Occipital lobe (tissue), 2 donors: ENCODE results near the gene LIN37. TPM values are rescaled to one million over a fixed set of nuclear protein-coding genes. Genes with fewer than 3 reads are reported as not detected.
"Not testable (repeated sequence)": the region's sequence is repeated elsewhere in the genome, so short reads cannot be mapped to it uniquely, and the experiment has no call there.

Source experiments
- DNase-seq: peaks from one replicate; lab custom pipeline; 2025; lab: John Stamatoyannopoulos, UW
- total RNA-seq: library from RNA; depleted of rRNA; stranded (reverse); fragments of >200 nt; gene quantifications from one replicate; pipeline ENCODE4 v1.2.3, GENCODE V29; 2014

LIN37 gene
- total RNA-seq, 1 donor from 2014 or later, result 8.3 TPM

DNA sequence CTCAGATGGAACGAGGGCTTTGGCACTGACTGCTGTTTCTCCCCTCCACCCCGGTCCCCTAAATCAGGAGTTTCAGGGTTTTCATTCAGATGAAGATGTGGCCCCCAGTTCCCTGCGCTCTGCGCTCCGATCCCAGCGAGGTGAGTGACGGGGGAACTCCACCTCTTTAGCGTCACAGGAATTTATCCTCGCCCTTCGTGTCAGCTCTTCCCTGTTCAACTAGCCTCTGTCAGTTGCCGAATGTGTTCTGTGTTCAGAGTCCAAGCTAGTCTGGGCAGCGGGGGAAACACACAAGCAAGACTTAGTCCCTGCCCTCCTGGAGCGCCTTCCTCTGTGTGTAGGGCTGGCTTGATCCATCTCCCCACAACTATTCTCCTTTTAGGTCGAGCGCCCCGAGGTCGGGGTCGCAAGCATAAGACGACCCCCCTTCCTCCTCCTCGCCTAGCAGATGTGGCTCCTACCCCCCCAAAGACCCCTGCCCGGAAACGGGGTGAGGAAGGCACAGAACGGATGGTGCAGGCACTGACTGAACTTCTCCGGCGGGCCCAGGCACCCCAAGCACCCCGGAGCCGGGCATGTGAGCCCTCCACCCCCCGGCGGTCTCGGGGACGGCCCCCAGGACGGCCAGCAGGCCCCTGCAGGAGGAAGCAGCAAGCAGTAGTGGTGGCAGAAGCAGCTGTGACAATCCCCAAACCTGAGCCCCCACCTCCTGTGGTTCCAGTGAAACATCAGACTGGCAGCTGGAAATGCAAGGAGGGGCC, 28.8 kb upstream of the LIN37 start:
- no peak for DNase-seq

- DNase-seq, result no peak
These were observed 28.2 kb upstream of the LIN37 start for GRCh38 chr19:35720163-35720524.

GRCh38 chr19:35720648-35721047, 27.7 kb upstream of the LIN37 start:
- DNase-seq, result no peak

GRCh38 chr19:35721374-35721773, 27.0 kb upstream of the LIN37 start:
- DNase-seq, result no peak

DNA sequence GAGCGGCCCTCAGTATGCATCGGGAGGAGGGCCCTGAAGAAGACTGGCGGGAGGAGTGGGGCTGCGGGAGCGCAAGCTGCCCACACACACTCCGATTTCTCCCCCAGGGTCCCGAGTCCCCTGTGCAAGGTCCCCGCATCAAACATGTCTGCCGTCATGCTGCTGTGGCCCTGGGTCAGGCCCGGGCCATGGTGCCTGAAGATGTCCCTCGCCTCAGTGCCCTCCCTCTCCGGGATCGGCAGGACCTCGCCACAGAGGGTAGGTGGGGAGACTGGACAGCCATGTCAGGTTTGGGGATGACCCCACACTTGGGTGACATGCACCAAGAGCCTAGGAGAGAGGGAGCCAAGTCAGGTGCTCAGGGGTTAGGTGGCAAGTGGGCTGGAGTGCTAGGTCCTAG, 25.9 kb upstream of the LIN37 start:
- no peak for DNase-seq

GRCh38 chr19:35722897-35723296, 25.5 kb upstream of the LIN37 start:
- no peak for DNase-seq

DNA sequence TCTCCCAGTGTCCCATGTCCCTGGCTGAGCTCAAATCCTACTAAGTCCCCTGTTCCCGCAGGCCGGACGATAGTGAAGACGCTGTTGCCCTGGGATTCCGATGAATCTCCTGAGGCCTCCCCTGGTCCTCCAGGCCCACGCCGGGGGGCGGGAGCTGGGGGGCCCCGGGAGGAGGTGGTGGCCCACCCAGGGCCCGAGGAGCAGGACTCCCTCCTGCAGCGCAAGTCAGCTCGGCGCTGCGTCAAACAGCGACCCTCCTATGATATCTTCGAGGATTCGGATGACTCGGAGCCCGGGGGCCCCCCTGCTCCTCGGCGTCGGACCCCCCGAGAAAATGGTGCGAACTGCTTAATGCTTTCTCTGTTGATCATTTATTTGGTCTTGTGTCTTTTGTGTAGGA, 24.7 kb upstream of the LIN37 start:
- DNase-seq, result no peak

DNA sequence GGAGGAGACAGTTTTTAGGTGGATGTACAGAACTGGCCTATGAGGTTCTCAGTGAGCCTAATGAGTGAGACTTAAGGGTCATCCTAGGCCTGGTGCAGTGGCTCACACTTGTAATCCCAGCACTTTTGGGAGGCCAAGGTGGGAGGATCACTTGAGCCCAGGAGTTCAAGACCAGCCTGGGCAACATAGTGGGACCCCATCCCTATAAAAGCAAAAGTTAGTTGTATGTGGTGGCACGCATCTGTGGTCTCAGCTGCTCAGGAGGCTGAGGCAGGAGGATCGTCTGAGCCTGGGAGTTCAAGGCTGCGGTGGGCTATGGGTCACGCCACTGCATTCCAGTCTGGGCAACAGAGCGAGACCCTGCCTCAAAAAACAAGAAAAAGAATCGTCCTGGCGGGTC, 24.2 kb upstream of the LIN37 start:
- not testable (repeated sequence) for DNase-seq

DNA sequence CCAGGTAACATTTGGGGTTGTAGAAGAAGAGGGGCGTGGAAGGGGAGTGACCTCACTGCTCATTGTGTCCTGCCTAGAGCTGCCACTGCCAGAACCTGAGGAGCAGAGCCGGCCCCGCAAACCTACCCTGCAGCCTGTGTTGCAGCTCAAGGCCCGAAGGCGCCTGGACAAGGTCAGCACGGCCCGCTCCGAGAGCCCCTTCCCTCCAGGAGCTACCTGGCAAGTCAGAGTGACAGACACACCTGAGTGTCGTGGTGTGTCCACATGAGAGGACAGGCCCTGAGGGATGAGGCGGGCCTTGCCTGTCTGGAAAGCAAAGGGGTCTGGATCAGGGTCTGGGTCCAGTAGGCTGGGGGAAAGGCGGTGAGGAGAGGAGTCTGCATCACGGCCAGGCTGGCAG, 23.8 kb upstream of the LIN37 start:
- no peak for DNase-seq

DNA sequence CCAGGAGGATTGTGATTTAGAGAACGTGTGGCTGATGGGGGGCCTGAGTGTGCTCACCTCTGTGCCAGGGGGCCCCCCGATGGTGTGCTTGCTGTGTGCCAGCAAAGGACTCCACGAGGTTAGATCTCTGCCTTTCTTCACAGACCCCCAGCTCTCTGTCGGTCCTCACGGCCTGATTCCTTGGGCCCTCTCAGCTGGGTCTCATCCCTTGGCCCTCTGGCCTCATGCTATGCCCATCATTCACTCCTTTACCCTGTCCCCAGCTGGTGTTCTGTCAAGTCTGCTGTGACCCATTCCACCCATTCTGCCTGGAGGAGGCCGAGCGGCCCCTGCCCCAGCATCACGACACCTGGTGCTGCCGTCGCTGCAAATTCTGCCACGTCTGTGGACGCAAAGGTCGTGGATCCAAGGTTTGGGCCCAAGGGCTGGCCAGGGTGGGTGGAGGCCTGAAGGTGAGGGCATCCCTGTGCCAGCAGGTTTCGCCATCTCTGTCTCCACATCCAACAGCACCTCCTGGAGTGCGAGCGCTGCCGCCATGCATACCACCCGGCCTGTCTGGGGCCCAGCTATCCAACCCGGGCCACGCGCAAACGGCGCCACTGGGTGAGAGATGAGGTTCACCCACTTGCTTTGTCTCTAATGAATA, 23.0 kb upstream of the LIN37 start:
- no peak for DNase-seq

DNA sequence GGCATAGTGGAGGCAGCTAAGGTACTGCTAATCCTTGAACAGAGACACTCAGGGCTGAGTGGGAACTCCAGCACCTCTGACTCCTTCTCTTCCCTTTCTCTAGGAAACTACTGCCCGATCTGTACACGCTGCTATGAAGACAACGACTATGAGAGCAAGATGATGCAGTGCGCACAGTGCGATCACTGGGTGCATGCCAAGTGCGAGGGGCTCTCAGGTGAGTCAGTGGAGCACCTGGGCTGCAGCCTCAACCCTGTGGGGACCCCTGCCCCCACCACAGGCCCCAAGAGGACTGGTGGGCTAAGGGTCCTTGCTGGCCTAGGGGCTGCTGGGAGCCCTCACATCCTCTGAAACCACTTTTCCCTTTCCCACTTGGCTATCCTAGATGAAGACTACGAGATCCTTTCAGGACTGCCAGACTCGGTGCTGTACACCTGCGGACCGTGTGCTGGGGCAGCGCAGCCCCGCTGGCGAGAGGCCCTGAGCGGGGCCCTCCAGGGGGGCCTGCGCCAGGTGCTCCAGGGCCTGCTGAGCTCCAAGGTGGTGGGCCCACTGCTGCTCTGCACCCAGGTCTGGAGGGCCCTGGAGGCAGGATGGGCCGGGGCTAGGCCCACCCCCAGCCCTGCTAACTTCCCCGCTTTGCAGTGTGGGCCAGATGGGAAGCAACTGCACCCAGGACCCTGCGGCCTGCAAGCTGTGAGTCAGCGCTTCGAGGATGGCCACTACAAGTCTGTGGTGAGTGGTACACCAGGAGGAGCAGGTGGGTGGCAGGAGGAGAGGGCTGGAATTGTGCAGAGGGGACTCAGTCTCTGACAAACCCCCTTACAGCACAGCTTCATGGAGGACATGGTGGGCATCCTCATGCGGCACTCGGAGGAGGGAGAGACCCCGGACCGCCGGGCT, 21.1 kb upstream of the LIN37 start:
- DNase-seq, result no peak

GRCh38 chr19:35727956-35728706, 20.2 kb upstream of the LIN37 start:
- DNase-seq, result no peak

DNA sequence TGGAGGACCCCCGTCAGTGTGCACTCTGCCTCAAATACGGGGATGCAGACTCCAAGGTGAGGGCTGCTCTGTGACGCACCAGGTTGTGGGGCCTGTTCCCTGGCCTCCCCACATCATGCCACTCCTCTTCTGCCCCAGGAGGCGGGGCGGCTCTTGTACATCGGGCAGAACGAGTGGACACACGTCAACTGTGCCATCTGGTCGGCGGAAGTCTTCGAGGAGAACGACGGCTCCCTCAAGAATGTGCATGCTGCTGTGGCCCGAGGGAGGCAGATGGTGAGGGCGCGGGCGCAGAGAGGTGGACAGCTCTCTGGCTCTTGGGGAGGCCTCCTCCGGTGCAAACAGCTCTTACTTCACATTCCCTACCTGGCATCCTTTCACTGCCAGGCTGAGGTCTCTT, 19.4 kb upstream of the LIN37 start:
- no peak for DNase-seq

- DNase-seq, result no peak
These were observed 18.6 kb upstream of the LIN37 start for GRCh38 chr19:35729763-35730162.

DNA sequence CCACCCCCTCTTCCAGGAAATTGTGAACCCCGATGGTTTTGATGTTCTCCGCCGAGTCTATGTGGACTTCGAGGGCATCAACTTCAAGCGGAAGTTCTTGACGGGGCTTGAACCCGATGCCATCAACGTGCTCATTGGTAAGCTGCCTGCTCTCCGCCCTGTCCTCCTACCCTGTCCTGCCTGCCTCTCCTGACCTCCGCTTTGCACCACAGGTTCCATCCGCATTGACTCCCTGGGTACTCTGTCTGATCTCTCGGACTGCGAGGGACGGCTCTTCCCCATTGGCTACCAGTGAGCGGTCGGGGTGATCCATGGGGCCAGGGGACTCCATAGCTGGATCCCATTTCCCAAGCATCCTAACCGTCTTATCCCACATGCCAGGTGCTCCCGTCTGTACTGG, 18.1 kb upstream of the LIN37 start:
- no peak for DNase-seq

DNA sequence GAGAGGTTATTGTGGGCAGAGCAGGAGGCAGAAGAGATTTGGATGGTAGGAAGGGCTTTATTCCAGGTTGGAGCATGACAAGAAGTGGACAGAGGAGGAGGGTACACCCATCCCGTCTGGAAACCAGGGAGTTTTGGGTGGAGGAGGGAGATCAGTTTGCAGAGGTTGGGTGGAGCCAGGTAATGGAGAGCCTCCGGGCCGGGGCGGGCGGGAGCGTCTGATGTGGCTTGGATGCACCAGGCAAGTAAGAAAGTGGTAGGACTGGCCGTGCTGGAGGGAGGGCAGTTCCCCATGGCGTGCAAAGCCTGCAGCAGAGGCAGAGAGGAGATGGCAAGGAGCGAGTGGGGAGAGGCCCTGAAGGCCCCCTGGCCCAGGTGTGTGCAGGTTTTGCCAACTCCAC, 17.0 kb upstream of the LIN37 start:
- no peak for DNase-seq

GRCh38 chr19:35731779-35732405, 16.5 kb upstream of the LIN37 start:
- no peak for DNase-seq

GRCh38 chr19:35732540-35733179, 15.7 kb upstream of the LIN37 start:
- no peak for DNase-seq

- no peak for DNase-seq
These were observed 14.9 kb upstream of the LIN37 start for GRCh38 chr19:35733180-35734125.
